ENCODE results near the gene ADGRB3. TPM values are rescaled to one million over a fixed set of nuclear protein-coding genes. Genes with fewer than 3 reads are reported as not detected.
A peak's percentile ranks its signal among the peaks of the same experiment; 100 is the strongest.

The ADGRB3 gene
- total and polyA plus RNA-seq, 4 donors = 26.9 to 99.7 (median 60.2) TPM

- DNase-seq (ENCODE audit: low read depth in 4 of 6, low spot score in 6 of 6) = peak in 2 of 6 donors; percentile 4 to 28
- H3K27ac ChIP-seq (ENCODE audit: low read depth, low read length) = no peak overlapping the region
- no peaks in the 10 kb centered on the region for H3K27me3 ChIP-seq (ENCODE audit: control insufficient read depth, insufficient read depth, low read length)
- no peaks in the 10 kb centered on the region for H3K9me3 ChIP-seq (ENCODE audit: control insufficient read depth, insufficient read depth, low read length)
- H3K4me3 ChIP-seq (ENCODE audit: low read depth, low read length) = no peak overlapping the region
- no peaks in the 10 kb centered on the region for H3K4me1 ChIP-seq (ENCODE audit: control insufficient read depth, insufficient read depth, low read length)
- peaks cover 3% of the 10 kb centered on the region for H3K36me3 ChIP-seq (ENCODE audit: control insufficient read depth, insufficient read depth, low read length)
- WGBS (ENCODE audit: insufficient coverage) = no CpG with 5 or more reads among the region's 1 CpG
These were observed 424.3 kb downstream of the ADGRB3 start for GRCh38 chr6:69059413-69059812.

GRCh38 chr6:69061066-69061465, 426.0 kb downstream of the ADGRB3 start:
- DNase-seq (ENCODE audit: low read depth in 4 of 6, low spot score in 6 of 6) = no peak
- no peak overlapping the region for H3K27ac ChIP-seq (ENCODE audit: low read depth, low read length)
- no peaks in the 10 kb centered on the region for H3K9me3 ChIP-seq (ENCODE audit: control insufficient read depth, insufficient read depth, low read length)
- no peaks in the 10 kb centered on the region for H3K27me3 ChIP-seq (ENCODE audit: control insufficient read depth, insufficient read depth, low read length)
- no CpG with 5 or more reads among the region's 4 CpGs for WGBS (ENCODE audit: insufficient coverage)
- H3K36me3 ChIP-seq (ENCODE audit: control insufficient read depth, insufficient read depth, low read length) = peaks cover 3% of the 10 kb centered on the region
- H3K4me3 ChIP-seq (ENCODE audit: low read depth, low read length) = no peak overlapping the region
- no peaks in the 10 kb centered on the region for H3K4me1 ChIP-seq (ENCODE audit: control insufficient read depth, insufficient read depth, low read length)

- Histone ChIP-seq H3K27me3 (ENCODE audit: control insufficient read depth, insufficient read depth, low read length) (no peaks in the 10 kb centered on the region), H3K36me3 (ENCODE audit: control insufficient read depth, insufficient read depth, low read length) (peaks cover 3% of the 10 kb centered on the region), H3K9me3 (ENCODE audit: control insufficient read depth, insufficient read depth, low read length) (no peaks in the 10 kb centered on the region), H3K27ac (ENCODE audit: low read depth, low read length) (no peak overlapping the region), H3K4me3 (ENCODE audit: low read depth, low read length) (no peak overlapping the region), H3K4me1 (ENCODE audit: control insufficient read depth, insufficient read depth, low read length) (no peaks in the 10 kb centered on the region)
- no CpG with 5 or more reads among the region's 2 CpGs for WGBS (ENCODE audit: insufficient coverage)
- DNase-seq (ENCODE audit: low read depth in 4 of 6, low spot score in 6 of 6) = no peak
These were observed 428.3 kb downstream of the ADGRB3 start for GRCh38 chr6:69063401-69063800.

GRCh38 chr6:69064226-69064625, 429.1 kb downstream of the ADGRB3 start:
- no peak for DNase-seq (ENCODE audit: low read depth in 4 of 6, low spot score in 6 of 6)
- no CpG with 5 or more reads among the region's 1 CpG for WGBS (ENCODE audit: insufficient coverage)
- H3K27ac ChIP-seq (ENCODE audit: low read depth, low read length) = no peak overlapping the region
- H3K9me3 ChIP-seq (ENCODE audit: control insufficient read depth, insufficient read depth, low read length) = no peaks in the 10 kb centered on the region
- no peak overlapping the region for H3K4me3 ChIP-seq (ENCODE audit: low read depth, low read length)
- no peaks in the 10 kb centered on the region for H3K27me3 ChIP-seq (ENCODE audit: control insufficient read depth, insufficient read depth, low read length)
- H3K36me3 ChIP-seq (ENCODE audit: control insufficient read depth, insufficient read depth, low read length) = peaks cover 3% of the 10 kb centered on the region
- H3K4me1 ChIP-seq (ENCODE audit: control insufficient read depth, insufficient read depth, low read length) = no peaks in the 10 kb centered on the region

GRCh38 chr6:69069881-69070280, 434.8 kb downstream of the ADGRB3 start:
- DNase-seq (ENCODE audit: low read depth in 4 of 6, low spot score in 6 of 6) = no peak
- H3K4me3 ChIP-seq (ENCODE audit: low read depth, low read length) = no peak overlapping the region
- no CpG with 5 or more reads among the region's 1 CpG for WGBS (ENCODE audit: insufficient coverage)
- H3K9me3 ChIP-seq (ENCODE audit: control insufficient read depth, insufficient read depth, low read length) = no peaks in the 10 kb centered on the region
- no peaks in the 10 kb centered on the region for H3K36me3 ChIP-seq (ENCODE audit: control insufficient read depth, insufficient read depth, low read length)
- H3K27me3 ChIP-seq (ENCODE audit: control insufficient read depth, insufficient read depth, low read length) = no peaks in the 10 kb centered on the region
- H3K4me1 ChIP-seq (ENCODE audit: control insufficient read depth, insufficient read depth, low read length) = no peaks in the 10 kb centered on the region
- no peak overlapping the region for H3K27ac ChIP-seq (ENCODE audit: low read depth, low read length)

- Histone ChIP-seq H3K27me3 (ENCODE audit: control insufficient read depth, insufficient read depth, low read length) (no peaks in the 10 kb centered on the region), H3K9me3 (ENCODE audit: control insufficient read depth, insufficient read depth, low read length) (no peaks in the 10 kb centered on the region), H3K36me3 (ENCODE audit: control insufficient read depth, insufficient read depth, low read length) (no peaks in the 10 kb centered on the region), H3K4me3 (ENCODE audit: low read depth, low read length) (no peak overlapping the region), H3K4me1 (ENCODE audit: control insufficient read depth, insufficient read depth, low read length) (no peaks in the 10 kb centered on the region), H3K27ac (ENCODE audit: low read depth, low read length) (no peak overlapping the region)
- DNase-seq (ENCODE audit: low read depth in 4 of 6, low spot score in 6 of 6) = no peak
- no CpG with 5 or more reads among the region's 1 CpG for WGBS (ENCODE audit: insufficient coverage)
These were observed 437.7 kb downstream of the ADGRB3 start for GRCh38 chr6:69072796-69073195.

GRCh38 chr6:69084746-69085335, 449.8 kb downstream of the ADGRB3 start:
- no CpG with 5 or more reads among the region's 4 CpGs for WGBS (ENCODE audit: insufficient coverage)
- DNase-seq (ENCODE audit: low read depth in 4 of 6, low spot score in 6 of 6) = no peak
- Histone ChIP-seq H3K4me1 (ENCODE audit: control insufficient read depth, insufficient read depth, low read length) (no peaks in the 10 kb centered on the region), H3K4me3 (ENCODE audit: low read depth, low read length) (no peak overlapping the region), H3K27me3 (ENCODE audit: control insufficient read depth, insufficient read depth, low read length) (no peaks in the 10 kb centered on the region), H3K9me3 (ENCODE audit: control insufficient read depth, insufficient read depth, low read length) (no peaks in the 10 kb centered on the region), H3K27ac (ENCODE audit: low read depth, low read length) (no peak overlapping the region), H3K36me3 (ENCODE audit: control insufficient read depth, insufficient read depth, low read length) (no peaks in the 10 kb centered on the region)

GRCh38 chr6:69086689-69087088, 451.6 kb downstream of the ADGRB3 start:
- Histone ChIP-seq H3K4me3 (ENCODE audit: low read depth, low read length) (no peak overlapping the region), H3K9me3 (ENCODE audit: control insufficient read depth, insufficient read depth, low read length) (no peaks in the 10 kb centered on the region), H3K27ac (ENCODE audit: low read depth, low read length) (no peak overlapping the region), H3K4me1 (ENCODE audit: control insufficient read depth, insufficient read depth, low read length) (no peaks in the 10 kb centered on the region), H3K27me3 (ENCODE audit: control insufficient read depth, insufficient read depth, low read length) (no peaks in the 10 kb centered on the region), H3K36me3 (ENCODE audit: control insufficient read depth, insufficient read depth, low read length) (no peaks in the 10 kb centered on the region)
- DNase-seq (ENCODE audit: low read depth in 4 of 6, low spot score in 6 of 6) = no peak
- no CpG with 5 or more reads among the region's 2 CpGs for WGBS (ENCODE audit: insufficient coverage)

GRCh38 chr6:69089539-69089938, 454.5 kb downstream of the ADGRB3 start:
- no peak overlapping the region for H3K4me3 ChIP-seq (ENCODE audit: low read depth, low read length)
- no CpG with 5 or more reads among the region's 1 CpG for WGBS (ENCODE audit: insufficient coverage)

GRCh38 chr6:69090132-69090531, 455.1 kb downstream of the ADGRB3 start:
- Histone ChIP-seq H3K36me3 (ENCODE audit: control insufficient read depth, insufficient read depth, low read length) (no peaks in the 10 kb centered on the region), H3K9me3 (ENCODE audit: control insufficient read depth, insufficient read depth, low read length) (no peaks in the 10 kb centered on the region), H3K4me1 (ENCODE audit: control insufficient read depth, insufficient read depth, low read length) (no peaks in the 10 kb centered on the region), H3K4me3 (ENCODE audit: low read depth, low read length) (no peak overlapping the region), H3K27me3 (ENCODE audit: control insufficient read depth, insufficient read depth, low read length) (no peaks in the 10 kb centered on the region), H3K27ac (ENCODE audit: low read depth, low read length) (no peak overlapping the region)
- no peak for DNase-seq (ENCODE audit: low read depth in 4 of 6, low spot score in 6 of 6)
- WGBS (ENCODE audit: insufficient coverage) = no CpG with 5 or more reads among the region's 1 CpG

More at GRCh38 chr6:69089539-69089938, 454.5 kb downstream of the ADGRB3 start:
- Histone ChIP-seq H3K27me3 (ENCODE audit: control insufficient read depth, insufficient read depth, low read length) (no peaks in the 10 kb centered on the region), H3K4me1 (ENCODE audit: control insufficient read depth, insufficient read depth, low read length) (no peaks in the 10 kb centered on the region), H3K36me3 (ENCODE audit: control insufficient read depth, insufficient read depth, low read length) (no peaks in the 10 kb centered on the region), H3K27ac (ENCODE audit: low read depth, low read length) (no peak overlapping the region), H3K9me3 (ENCODE audit: control insufficient read depth, insufficient read depth, low read length) (no peaks in the 10 kb centered on the region)
- no peak for DNase-seq (ENCODE audit: low read depth in 4 of 6, low spot score in 6 of 6)
